C4-2B (cell line): ENCODE results near the gene LPCAT4.

Source experiments
- CTCF ChIP-seq: fragments of 450-650 bp; conservative IDR thresholded peaks from 2 replicates; pipeline ENCODE4 v1.5.1; 2017; ENCODE audit warnings: mild to moderate bottlenecking
- ZFX ChIP-seq: fragments of 450-650 bp; IDR thresholded peaks from 2 replicates; pipeline ENCODE4 v1.6.1; 2017

DNA sequence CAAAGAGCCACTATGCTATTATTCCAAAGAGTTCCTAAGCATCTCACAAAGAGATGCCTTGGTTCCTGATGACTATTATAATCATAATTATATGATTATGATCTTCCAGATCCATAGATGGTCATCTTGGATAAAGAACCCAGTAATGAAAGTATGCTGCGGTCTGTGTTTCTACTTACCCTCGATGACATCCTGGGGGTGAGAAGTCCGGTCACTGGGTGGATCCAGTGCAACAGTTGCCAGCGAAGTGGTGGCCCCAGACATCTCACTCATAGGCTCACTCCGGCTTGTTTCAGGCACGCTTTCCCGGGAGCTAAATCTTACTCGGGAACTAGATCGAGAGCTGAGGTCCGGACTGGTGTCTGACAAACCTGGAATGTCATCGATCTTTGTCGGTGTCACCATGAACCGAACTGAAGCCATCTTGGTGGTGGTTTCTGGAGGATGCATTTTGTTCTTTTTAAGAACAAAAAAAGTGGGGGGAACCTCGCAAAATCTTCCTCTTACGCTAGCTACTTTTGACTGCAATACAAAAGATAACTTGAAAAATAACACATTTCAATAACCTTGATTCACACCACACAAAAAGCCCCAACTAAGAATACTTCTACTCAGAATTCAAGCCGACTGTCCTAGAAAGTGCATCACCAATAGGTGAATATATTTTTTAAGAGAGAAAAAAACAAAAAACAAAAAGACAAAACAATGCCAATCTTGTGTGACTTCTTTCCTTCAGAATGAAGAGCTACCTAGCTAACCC is 30.6 kb downstream of the LPCAT4 start:
- TF ChIP-seq CTCF, result no peak
- TF ChIP-seq ZFX, result no peak
